BJ (cell line): Measurements from ENCODE around the gene GPR137B. TPM values are rescaled to one million over a fixed set of nuclear protein-coding genes. Genes with fewer than 3 reads are reported as not detected.
A peak's percentile ranks its signal among the peaks of the same experiment; 100 is the strongest.

Source experiments
- CTCF ChIA-PET: fragments of 350-600 bp; formaldehyde crosslinking; extraction: SDS; loops from one replicate; lab custom pipeline; 2021; ENCODE audit warnings: antibody characterized with exemption, inconsistent platforms; lab: Yijun Ruan, JAX
- POLR2A ChIA-PET: fragments of 300-600 bp; sonication (Branson Sonifier 250); formaldehyde crosslinking; extraction: SDS; loops from one replicate; lab custom pipeline; 2021; ENCODE audit warnings: antibody characterized with exemption; lab: Charles Lee
- DNase-seq: peaks from one replicate; pipeline ENCODE4 v3.0.0-alpha.2; 2011; ENCODE audit warnings: low read depth
- H3K27me3 ChIP-seq: 2 replicates; pipeline ENCODE4 v1.6.0; 2011; ENCODE audit warnings: low read length; ENCODE audit not compliant: control insufficient read depth, insufficient read depth
- H3K36me3 ChIP-seq: 2 replicates; pipeline ENCODE4 v1.5.1; 2011; ENCODE audit warnings: low read length; ENCODE audit not compliant: control insufficient read depth, insufficient read depth
- H3K4me3 ChIP-seq: 2 replicates; pipeline ENCODE4 v1.5.1; 2011; ENCODE audit warnings: low read depth, mild to moderate bottlenecking, control low read depth, low read length
- polyA plus RNA-seq: library from polyadenylated mRNA; depleted of rRNA; stranded (reverse); fragments of >200 nt; gene quantifications from 2 replicates; pipeline ENCODE4 v1.2.3, GENCODE V29; 2011
- TF ChIP-seq, protein P1 (sequence below): IDR thresholded peaks from 2 replicates; pipeline ENCODE4 v1.5.1; 2011; ENCODE audit warnings: low read depth, mild to moderate bottlenecking, control low read depth, inconsistent platforms, low read length, moderate library complexity; ENCODE audit not compliant: insufficient read depth

The GPR137B gene
- polyA plus RNA-seq, 1 experiment: 7.8 TPM

GRCh38 chr1:236119943-236120484 lies 22.3 kb upstream of the GPR137B start:
- ChIA-PET POLR2A (no interaction called here), CTCF (interaction anchor here (2.5 kb wide), 1 partner anchor 14 kb away, joined by 6 read pairs; no protein-coding TSS in a partner anchor)
- Histone ChIP-seq H3K4me3 (no peak overlapping the region), H3K27me3 (no peaks in the 10 kb centered on the region), H3K36me3 (no peaks in the 10 kb centered on the region)
- no peak for DNase-seq
- TF ChIP-seq, protein P1, sequence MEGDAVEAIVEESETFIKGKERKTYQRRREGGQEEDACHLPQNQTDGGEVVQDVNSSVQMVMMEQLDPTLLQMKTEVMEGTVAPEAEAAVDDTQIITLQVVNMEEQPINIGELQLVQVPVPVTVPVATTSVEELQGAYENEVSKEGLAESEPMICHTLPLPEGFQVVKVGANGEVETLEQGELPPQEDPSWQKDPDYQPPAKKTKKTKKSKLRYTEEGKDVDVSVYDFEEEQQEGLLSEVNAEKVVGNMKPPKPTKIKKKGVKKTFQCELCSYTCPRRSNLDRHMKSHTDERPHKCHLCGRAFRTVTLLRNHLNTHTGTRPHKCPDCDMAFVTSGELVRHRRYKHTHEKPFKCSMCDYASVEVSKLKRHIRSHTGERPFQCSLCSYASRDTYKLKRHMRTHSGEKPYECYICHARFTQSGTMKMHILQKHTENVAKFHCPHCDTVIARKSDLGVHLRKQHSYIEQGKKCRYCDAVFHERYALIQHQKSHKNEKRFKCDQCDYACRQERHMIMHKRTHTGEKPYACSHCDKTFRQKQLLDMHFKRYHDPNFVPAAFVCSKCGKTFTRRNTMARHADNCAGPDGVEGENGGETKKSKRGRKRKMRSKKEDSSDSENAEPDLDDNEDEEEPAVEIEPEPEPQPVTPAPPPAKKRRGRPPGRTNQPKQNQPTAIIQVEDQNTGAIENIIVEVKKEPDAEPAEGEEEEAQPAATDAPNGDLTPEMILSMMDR: no peak

- Histone ChIP-seq H3K36me3 (no peaks in the 10 kb centered on the region), H3K4me3 (no peak overlapping the region), H3K27me3 (no peaks in the 10 kb centered on the region)
- TF ChIP-seq, protein P1: no peak
- DNase-seq: no peak
- ChIA-PET POLR2A (no interaction called here), CTCF (interaction anchor here (2.5 kb wide), 1 partner anchor 15 kb away, joined by 6 read pairs; no protein-coding TSS in a partner anchor)
Observed at GRCh38 chr1:236120721-236121153, 21.6 kb upstream of the GPR137B start.

DNA sequence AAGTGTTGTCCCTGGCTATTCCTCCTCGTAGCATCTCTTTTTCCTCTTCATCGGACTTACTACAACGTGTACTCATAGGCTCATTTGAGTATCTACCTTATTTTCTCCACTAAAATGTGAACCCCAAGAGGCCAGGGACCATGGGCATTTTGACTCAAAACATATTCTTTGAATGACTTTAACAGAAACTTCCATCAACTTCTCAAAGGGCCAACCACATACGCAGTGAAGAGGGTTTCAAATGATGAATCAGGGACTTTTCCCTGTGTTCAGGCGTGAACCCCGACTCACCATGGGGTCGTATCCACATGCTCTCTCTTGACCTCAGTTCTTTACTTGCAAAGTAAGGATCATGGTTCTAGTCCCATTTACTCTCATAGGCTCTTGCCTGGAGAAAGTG lies 20.2 kb upstream of the GPR137B start:
- no peak overlapping the region for H3K4me3 ChIP-seq
- DNase-seq: no peak
- ChIA-PET CTCF (no interaction called here), POLR2A (no interaction called here)
- TF ChIP-seq, protein P1: no peak
- no peaks in the 10 kb centered on the region for H3K36me3 ChIP-seq
- no peaks in the 10 kb centered on the region for H3K27me3 ChIP-seq

DNA sequence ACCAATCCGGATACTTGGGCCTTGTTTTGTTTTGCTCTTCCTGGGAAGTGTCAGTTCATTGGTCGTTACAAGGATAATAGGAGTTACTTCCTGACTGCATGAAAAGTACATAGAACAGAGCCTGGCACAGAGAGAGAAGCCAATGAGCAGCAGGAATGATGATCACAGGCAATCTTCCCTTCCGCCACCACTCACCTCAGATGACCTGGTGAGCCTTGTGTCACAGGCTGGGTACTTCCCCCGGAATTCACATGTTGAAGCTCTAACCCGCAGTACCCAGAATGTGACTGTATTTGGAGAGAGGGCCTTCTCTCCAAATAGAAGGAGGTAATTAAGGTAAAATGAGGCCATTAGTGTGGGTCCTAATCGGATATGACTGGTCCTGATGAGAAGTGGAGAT lies 18.8 kb upstream of the GPR137B start:
- CTCF ChIA-PET: interaction anchor here (1.5 kb wide), 1 partner anchor 13 kb away, joined by 3 read pairs; no protein-coding TSS in a partner anchor

DNA sequence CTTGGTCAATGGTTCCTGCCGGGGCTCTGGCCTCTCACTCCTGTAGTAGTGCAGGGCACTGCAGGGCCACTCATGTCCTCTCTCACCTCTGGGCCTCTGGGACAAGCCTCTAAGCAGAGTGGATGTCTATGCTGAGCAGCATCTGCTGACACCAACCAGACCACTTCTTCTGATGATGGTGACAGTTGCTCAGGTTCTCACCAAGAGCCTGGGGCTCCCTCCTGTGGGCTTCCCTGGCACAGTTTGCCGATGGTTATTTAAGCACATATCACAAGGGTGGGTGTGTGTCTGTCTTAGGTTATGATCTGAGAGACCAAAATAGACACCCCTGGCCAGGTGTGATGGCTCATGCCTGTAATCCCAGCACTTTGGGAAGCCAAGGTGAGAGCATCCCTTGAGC lies 17.4 kb upstream of the GPR137B start:
- no peaks in the 10 kb centered on the region for H3K36me3 ChIP-seq
- TF ChIP-seq, protein P1: 0 out of 2 replicates have a peak, but pooled peaks have one; percentile 9
- no peak for DNase-seq
- POLR2A ChIA-PET: no interaction called here
- no peaks in the 10 kb centered on the region for H3K27me3 ChIP-seq
- H3K4me3 ChIP-seq: no peak overlapping the region
- CTCF ChIA-PET: interaction anchor here (0.6 kb wide), 1 partner anchor 14 kb away, joined by 3 read pairs; no protein-coding TSS in a partner anchor

More for the DNA sequence above, 18.8 kb upstream of the GPR137B start:
- Histone ChIP-seq H3K36me3 (no peaks in the 10 kb centered on the region), H3K4me3 (no peak overlapping the region), H3K27me3 (no peaks in the 10 kb centered on the region)
- POLR2A ChIA-PET: no interaction called here
- DNase-seq: no peak
- TF ChIP-seq, protein P1: no peak
